ENCODE results near the gene CDK9. TPM values are rescaled to one million over a fixed set of nuclear protein-coding genes. Genes with fewer than 3 reads are reported as not detected.

CDK9 gene
- total and polyA plus RNA-seq, 3 donors from 2014 or later, result 77.1 to 163 (median 136) TPM

GRCh38 chr9:127809540-127810377 is 23.9 kb downstream of the CDK9 start:
- WGBS, 2 donors, result 54 to 82% methylated on average over 22 to 49 of the region's 57 CpGs
- TF ChIP-seq CTCF (IDR thresholded peaks at IDR 0.05), result no peak
- TF ChIP-seq POLR2A (IDR thresholded peaks at IDR 0.05), result no peak
- Histone ChIP-seq H3K27me3 (no peaks in the 10 kb centered on the region), H3K27ac (no peak overlapping the region), H3K9me3 (no peaks in the 10 kb centered on the region), H3K4me1 (peaks cover 4% of the 10 kb centered on the region), H3K4me3 (peak overlapping the region in 1 of 2 donors; percentile 41), H3K36me3 (ENCODE audit: low read depth, missing control alignments) (no peaks in the 10 kb centered on the region)
- intact Hi-C loops (cut with DNase I; ENCODE audit: low total_unique reads), result no loop called here
- no peak for DNase-seq

- Histone ChIP-seq H3K4me1 (peaks cover 4% of the 10 kb centered on the region), H3K9me3 (no peaks in the 10 kb centered on the region), H3K27me3 (no peaks in the 10 kb centered on the region), H3K27ac (no peak overlapping the region), H3K4me3 (peak overlapping the region in 1 of 2 donors; percentile 41), H3K36me3 (ENCODE audit: low read depth, missing control alignments) (no peaks in the 10 kb centered on the region)
- intact Hi-C loops (cut with DNase I; ENCODE audit: low total_unique reads), result no loop called here
- WGBS, 2 donors, result 86 to 95% methylated on average over 7 to 10 of the region's 10 CpGs
- no peak for TF ChIP-seq POLR2A (IDR thresholded peaks at IDR 0.05)
- TF ChIP-seq CTCF (IDR thresholded peaks at IDR 0.05), result no peak
- no peak for DNase-seq
Observed at GRCh38 chr9:127810378-127811187, 24.7 kb downstream of the CDK9 start.

DNA sequence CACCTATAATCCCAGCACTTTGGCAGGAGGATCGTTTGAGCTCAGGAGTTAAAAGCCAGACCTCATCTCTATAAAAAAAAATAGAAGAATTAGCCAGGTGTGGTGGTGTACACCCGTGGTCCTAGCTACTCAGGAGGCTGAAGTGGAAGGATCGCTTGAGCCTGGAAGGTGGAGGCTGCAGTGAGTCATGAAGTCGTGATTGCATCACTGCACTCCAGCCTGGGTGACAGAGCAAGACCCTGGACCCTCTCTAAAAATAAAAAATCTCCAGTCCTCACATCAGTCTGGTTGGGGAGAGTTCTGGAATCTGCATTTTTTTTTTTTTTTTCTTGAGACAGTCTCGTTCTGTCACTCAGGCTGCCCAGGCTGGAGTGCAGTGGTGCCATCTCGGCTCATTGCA is 26.2 kb downstream of the CDK9 start:
- H3K4me3 ChIP-seq, result no peak overlapping the region
- TF ChIP-seq CTCF (IDR thresholded peaks at IDR 0.05) (no peak), POLR2A (IDR thresholded peaks at IDR 0.05) (no peak)
- H3K36me3 ChIP-seq (ENCODE audit: low read depth, missing control alignments), result no peaks in the 10 kb centered on the region
- no peaks in the 10 kb centered on the region for H3K27me3 ChIP-seq
- intact Hi-C loops (cut with DNase I; ENCODE audit: low total_unique reads), result no loop called here
- no peaks in the 10 kb centered on the region for H3K9me3 ChIP-seq
- peaks cover 4% of the 10 kb centered on the region for H3K4me1 ChIP-seq
- WGBS, 2 donors, result 77 to 78% methylated on average over 6 of the region's 6 CpGs
- DNase-seq, result no peak
- H3K27ac ChIP-seq, result no peak overlapping the region

- DNase-seq, result no peak
- WGBS, 2 donors, result 80 to 82% methylated on average over 16 to 19 of the region's 19 CpGs
- Histone ChIP-seq H3K4me3 (no peak overlapping the region), H3K36me3 (ENCODE audit: low read depth, missing control alignments) (no peaks in the 10 kb centered on the region), H3K9me3 (no peaks in the 10 kb centered on the region), H3K27me3 (no peaks in the 10 kb centered on the region), H3K27ac (peak overlapping the region in 1 of 2 donors; percentile 14), H3K4me1 (peaks cover 11% of the 10 kb centered on the region)
- no peak for TF ChIP-seq POLR2A (IDR thresholded peaks at IDR 0.05)
- no peak for TF ChIP-seq CTCF (IDR thresholded peaks at IDR 0.05)
- intact Hi-C loops (cut with DNase I; ENCODE audit: low total_unique reads), result no loop called here
Observed at GRCh38 chr9:127812936-127813675, 27.3 kb downstream of the CDK9 start.
